Stimulated activated CD4-positive, alpha-beta T cell treated with anti-CD3 and anti-CD28 coated beads, Interleukin-2, amount 100 ng/mL, for 24 hours (primary cell): ENCODE data around the gene RABEP1.
A peak's percentile ranks its signal among the peaks of the same experiment; 100 is the strongest.
"Not testable (repeated sequence)": the region's sequence is repeated elsewhere in the genome, so short reads cannot be mapped to it uniquely, and the experiment has no call there.

ENCODE experiments used
- DNase-seq, 2 donors: peaks; one replicate each; pipeline ENCODE4 v3.0.0-alpha.2; 2020

Gene RABEP1

GRCh38 chr17:5281814-5282641, at the start of gene RABEP1:
TSS of gene RABEP1 (plus strand) at chr17:5282284. CDS start at chr17:5282487, 203 bp downstream.
- DNase-seq = peak; percentile 94 to 95

GRCh38 chr17:5233492-5233891, 48.6 kb upstream of the RABEP1 start:
- not testable (repeated sequence) for DNase-seq

- DNase-seq = no peak
Observed at GRCh38 chr17:5234645-5235576, 47.2 kb upstream of the RABEP1 start, which contains the start of gene SCIMP. TSS of gene SCIMP (minus strand) at chr17:5234860. CDS start at chr17:5234755, 105 bp downstream.

GRCh38 chr17:5236938-5237540, 45.0 kb upstream of the RABEP1 start:
- no peak for DNase-seq

- peak; percentile 24 to 51 for DNase-seq
Observed at GRCh38 chr17:5237541-5238016, 44.5 kb upstream of the RABEP1 start.

- no peak for DNase-seq
Observed at GRCh38 chr17:5238333-5238732, 43.8 kb upstream of the RABEP1 start.

GRCh38 chr17:5239769-5240168, 42.3 kb upstream of the RABEP1 start:
- not testable (repeated sequence) for DNase-seq

- peak in 1 of 2 donors; percentile 11 for DNase-seq
Observed at GRCh38 chr17:5241861-5242671, 40.0 kb upstream of the RABEP1 start.

GRCh38 chr17:5247621-5248020, 34.5 kb upstream of the RABEP1 start:
- no peak for DNase-seq

GRCh38 chr17:5248821-5249479, 33.1 kb upstream of the RABEP1 start:
- no peak for DNase-seq

GRCh38 chr17:5249615-5250014, 32.5 kb upstream of the RABEP1 start:
- peak; percentile 61 to 70 for DNase-seq

- DNase-seq = no peak
Observed at GRCh38 chr17:5254414-5254813, 27.7 kb upstream of the RABEP1 start.

GRCh38 chr17:5254903-5255521, 27.1 kb upstream of the RABEP1 start:
- DNase-seq = no peak

GRCh38 chr17:5257124-5257523, 25.0 kb upstream of the RABEP1 start:
- no peak for DNase-seq

- DNase-seq = no peak
Observed at GRCh38 chr17:5260542-5260941, 21.5 kb upstream of the RABEP1 start.

GRCh38 chr17:5262416-5262991, 19.6 kb upstream of the RABEP1 start:
- no peak for DNase-seq

GRCh38 chr17:5263441-5263840, 18.6 kb upstream of the RABEP1 start:
- no peak for DNase-seq

GRCh38 chr17:5264893-5265292, 17.2 kb upstream of the RABEP1 start:
- DNase-seq = no peak

GRCh38 chr17:5269241-5269960, 12.7 kb upstream of the RABEP1 start:
- no peak for DNase-seq

- DNase-seq = peak; percentile 44 to 64
Observed at GRCh38 chr17:5272322-5272721, 9.8 kb upstream of the RABEP1 start.
